OCI-M1 (cell line): ENCODE data around the gene NEDD4L.

Experiments used
- DNase-seq: peaks from one replicate; lab custom pipeline; 2025; lab: John Stamatoyannopoulos, UW

NEDD4L gene

GRCh38 chr18:58186258-58186948, 142.4 kb downstream of the NEDD4L start:
- no peak for DNase-seq

DNA sequence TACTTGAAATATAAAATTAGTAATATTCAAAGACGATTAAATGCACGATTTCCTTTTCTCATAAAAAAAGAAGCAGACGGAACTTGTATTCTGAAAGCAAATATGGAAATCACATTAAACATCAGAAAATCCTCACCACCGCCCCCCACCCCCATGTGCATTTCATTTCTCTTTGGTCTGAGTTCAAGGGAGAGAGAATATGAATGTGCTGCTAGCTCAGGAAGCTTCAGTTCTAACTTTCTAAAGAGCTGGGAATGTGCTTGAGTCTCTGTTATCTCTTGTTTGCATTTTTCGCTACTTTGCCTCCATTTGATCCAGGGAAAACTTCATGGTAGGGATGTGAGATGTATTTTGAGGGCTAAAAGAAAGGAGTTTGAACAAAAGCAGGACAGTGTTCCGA, 143.6 kb downstream of the NEDD4L start:
- DNase-seq = no peak

GRCh38 chr18:58188996-58189395, 145.0 kb downstream of the NEDD4L start:
- no peak for DNase-seq

DNA sequence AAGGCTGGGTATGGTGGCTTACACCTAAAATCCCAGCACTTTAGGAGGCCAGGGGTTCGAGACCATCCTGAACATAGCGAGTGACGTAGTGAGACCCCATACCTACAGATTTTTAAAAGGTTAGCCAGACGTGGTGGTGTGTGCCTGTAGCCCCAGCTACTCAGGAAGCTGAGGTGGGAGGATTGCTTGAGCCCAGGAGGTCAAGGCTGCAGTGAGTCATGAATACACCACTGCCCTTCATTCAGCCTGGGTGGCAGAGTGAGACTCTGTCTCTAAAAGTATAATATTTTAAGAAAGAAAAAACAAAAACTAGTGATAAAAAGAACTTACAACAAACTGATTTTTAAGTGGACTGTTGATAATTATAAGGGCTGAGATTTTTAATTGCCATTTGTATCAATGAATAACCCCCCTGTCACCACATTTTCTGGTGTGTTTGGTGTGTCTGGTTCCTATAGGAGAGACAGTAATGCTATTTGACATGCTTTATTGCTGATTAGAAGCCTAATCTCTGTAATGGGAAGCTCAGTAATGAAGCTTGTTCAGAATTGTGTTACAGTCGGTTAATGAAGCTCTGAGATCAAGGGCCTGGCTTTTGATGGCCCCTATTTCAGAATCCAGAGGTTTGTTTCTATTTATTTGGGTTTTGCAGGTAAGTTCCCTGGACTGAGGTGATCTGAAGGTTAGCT, 147.0 kb downstream of the NEDD4L start:
- DNase-seq = no peak

GRCh38 chr18:58191626-58192025, 147.6 kb downstream of the NEDD4L start:
- DNase-seq = no peak

DNA sequence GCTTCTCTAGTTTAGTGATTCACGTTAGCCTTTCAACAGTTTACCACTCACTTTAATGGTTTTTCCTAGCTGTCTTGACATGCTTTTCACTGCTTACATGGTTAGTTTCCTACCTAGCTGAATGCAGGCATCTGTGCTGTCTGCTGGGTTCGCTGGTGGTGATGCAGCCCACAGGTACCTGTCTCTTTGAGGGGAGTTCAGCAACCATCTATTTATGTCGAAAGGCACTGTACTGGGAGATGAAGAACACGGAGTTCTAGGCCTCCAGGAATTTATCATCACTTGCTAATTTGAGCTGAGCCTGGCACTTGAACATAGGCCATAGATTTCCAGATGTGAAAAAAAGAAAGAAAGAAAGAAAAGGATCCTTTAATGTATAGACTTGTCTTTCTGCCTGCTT, 148.5 kb downstream of the NEDD4L start:
- no peak for DNase-seq

DNA sequence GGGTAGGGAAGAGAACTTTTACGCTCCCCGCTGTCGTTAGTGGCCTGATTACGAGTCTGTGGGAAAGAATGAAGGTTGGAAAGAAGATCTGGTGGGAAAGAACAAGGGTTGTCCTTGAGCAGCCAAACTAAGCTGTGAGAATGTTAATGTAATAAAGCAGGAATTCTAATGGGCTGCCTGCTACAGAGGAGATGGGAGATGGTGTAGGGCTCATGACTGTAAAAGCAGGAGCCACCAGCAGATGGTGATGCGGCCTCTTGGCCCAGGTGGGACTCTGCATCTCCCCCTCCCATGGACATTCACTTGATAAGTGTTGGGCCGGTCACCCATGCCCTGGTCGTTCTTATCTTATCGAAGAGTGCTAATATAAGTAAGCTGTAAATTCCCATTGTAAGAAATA, 150.0 kb downstream of the NEDD4L start:
- DNase-seq = peak; percentile 24

- DNase-seq = no peak
Observed at GRCh38 chr18:58195278-58195765, 151.3 kb downstream of the NEDD4L start.

DNA sequence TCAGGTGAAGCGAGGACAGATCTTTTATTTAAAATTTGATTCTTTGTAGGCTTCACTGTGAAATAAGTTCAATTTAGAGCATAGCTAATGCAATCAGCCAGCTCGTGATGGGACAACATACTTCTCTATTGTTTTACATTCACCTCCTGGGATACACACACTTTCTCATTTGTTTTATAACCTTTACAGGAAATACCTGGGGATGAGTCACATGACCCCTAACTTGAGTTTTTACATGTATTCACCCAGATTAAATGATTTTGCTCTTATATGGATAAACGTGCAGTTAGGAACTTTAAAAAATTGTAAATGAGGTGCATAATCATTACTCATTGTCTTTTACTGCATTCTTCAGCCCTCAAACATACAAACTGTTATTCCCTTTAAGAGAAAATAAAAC, 152.1 kb downstream of the NEDD4L start:
- DNase-seq = no peak

GRCh38 chr18:58196881-58197872, 153.2 kb downstream of the NEDD4L start:
- no peak for DNase-seq

DNA sequence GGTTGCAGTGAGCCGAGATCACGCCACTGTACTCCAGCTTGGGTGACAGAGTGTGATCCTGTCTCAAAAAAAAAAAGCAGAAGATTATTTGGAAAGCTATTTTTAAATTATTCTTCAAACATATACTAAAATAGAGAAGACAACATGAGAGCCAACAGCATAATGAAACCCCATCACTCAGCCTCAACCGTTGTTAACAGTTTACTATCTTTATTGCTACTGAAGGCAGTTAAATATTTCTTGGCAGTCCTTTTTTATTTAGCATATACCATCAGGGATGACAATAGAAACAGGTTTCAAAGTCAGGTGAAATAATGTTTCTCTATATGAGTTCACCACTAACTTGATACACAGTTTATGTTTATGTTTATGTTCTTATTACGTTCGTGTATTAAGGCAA, 157.2 kb downstream of the NEDD4L start:
- no peak for DNase-seq

GRCh38 chr18:58201733-58202730, 158.0 kb downstream of the NEDD4L start:
- no peak for DNase-seq

DNA sequence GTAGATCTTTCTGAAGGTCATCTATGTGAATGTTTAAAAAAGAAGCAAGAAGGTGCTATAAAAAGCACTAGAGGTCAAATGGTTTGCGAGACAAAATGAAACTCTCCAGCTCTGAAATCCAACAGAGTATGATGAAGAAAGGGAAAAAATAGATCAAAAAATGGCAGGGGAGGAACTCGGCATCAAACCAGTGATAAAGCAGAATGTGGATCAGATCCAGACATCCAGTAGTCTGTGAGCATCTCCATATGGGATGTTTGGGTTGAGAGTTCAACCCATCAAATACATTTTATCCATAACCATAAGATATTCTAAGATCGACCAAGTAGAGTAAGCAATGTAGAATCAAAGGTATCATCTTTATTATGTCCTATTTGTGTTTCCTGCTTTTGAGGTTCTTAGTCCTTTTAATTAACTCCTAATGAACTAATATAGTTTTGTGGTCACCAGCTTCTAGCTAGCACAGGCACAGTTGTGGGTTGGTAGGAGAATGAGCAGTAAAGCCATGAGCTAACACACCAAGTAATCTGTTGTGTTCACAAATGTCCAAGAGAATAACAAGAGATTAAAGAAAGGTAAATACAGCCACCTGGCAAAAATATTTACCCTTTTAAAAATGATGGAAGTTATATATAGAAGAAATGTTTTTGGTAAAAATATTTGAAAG, 160.9 kb downstream of the NEDD4L start:
- DNase-seq = no peak

- no peak for DNase-seq
Observed at GRCh38 chr18:58205443-58206160, 161.6 kb downstream of the NEDD4L start.

DNA sequence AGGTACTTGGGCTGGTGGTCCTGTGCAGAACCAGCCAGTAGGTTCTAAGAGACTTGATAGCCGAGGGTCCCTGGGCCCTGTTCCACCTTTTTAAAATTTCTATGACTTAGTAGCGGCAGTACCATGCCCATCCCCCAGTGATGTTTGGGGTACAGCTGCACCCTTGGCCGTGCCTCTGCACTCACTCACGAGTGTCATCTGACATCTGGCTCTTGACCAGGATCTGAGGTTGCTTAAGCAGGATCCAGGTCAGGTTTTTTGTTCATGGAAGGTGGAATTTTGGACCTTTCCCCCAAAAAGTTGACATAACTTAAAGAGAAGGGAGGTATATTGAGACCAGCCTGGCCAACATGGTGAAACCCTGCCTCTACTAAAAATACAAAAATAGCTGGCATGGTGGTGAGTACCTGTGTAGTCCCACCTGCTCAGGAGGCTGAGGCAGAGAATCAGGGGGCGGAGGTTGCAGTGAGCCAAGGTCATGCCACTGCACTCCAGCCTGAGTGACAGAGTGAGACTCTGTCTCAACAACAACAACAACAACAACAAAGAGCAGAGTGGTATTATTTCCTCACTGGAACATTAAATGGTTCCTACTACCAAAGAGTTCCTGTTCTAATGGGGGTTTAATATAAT, 163.6 kb downstream of the NEDD4L start:
- no peak for DNase-seq

DNA sequence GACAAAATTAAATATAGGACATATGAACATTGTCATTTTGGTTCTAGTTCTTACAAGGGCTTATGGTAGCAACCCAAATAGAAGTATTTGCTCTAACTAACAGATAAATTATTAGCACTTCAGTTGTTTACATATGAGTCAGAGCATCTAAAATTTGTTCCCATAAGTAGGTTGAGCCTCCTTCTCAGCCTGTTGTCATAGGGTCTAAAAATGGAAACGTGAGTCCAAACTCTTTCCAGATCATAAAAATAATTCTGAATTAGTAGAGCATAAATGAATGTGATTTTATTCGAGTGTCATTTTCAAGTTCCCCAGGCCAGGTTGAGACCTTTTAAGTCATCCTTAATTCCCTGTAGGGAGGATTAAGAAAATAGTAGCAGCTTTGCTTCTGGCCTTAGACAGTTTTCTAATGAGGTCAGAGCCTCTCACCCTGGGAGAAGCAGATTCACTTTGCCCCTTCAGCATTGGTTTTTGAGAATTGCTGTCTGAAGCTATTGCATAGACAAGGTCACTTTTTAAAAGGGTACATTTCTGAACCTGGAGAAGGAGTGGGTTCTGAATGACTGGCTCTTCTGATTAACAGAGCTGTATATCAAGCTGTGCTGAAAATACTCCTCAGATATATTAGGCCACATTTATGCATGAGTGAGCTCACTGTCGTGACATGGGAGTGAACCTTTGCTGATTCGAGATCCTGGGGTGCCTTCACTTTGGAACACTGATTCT, 164.3 kb downstream of the NEDD4L start:
- DNase-seq = peak; percentile 15

GRCh38 chr18:58209326-58209725, 165.3 kb downstream of the NEDD4L start:
- no peak for DNase-seq

GRCh38 chr18:58211510-58211909, 167.5 kb downstream of the NEDD4L start:
- no peak for DNase-seq

DNA sequence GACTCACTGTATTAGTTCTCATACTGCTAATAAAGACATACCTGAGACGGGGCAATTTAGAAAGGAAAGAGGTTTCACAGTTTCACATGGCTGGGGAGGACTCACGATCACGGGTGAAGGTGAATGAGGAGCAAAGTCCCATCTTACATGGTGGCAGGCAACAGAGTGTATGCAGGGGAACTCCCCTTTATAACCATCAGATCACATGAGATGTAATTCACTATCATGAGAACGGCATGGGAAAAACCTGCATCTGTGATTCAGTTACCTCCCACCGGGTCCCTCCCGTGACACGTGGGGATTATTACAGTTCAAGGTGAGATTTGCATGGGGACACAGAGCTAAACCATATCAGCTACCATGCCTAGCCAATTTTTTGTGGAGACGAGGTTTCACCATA, 168.2 kb downstream of the NEDD4L start:
- DNase-seq = no peak
